ENCODE results near the gene TSFM.
"Not testable (repeated sequence)": the region's sequence is repeated elsewhere in the genome, so short reads cannot be mapped to it uniquely, and the experiment has no call there.

Gene TSFM

GRCh38 chr12:57815177-57816000, 32.8 kb downstream of the TSFM start:
- no peak for DNase-seq (ENCODE audit: low read depth)

GRCh38 chr12:57816001-57816854, 33.6 kb downstream of the TSFM start:
- DNase-seq (ENCODE audit: low read depth) = peak; percentile 36

- peak; percentile 28 for DNase-seq (ENCODE audit: low read depth)
Observed at GRCh38 chr12:57816855-57817151, 34.2 kb downstream of the TSFM start.

GRCh38 chr12:57817261-57817989, 34.8 kb downstream of the TSFM start:
- no peak for DNase-seq (ENCODE audit: low read depth)

- not testable (repeated sequence) for DNase-seq (ENCODE audit: low read depth)
Observed at GRCh38 chr12:57817990-57818331, 35.4 kb downstream of the TSFM start.

- DNase-seq (ENCODE audit: low read depth) = not testable (repeated sequence)
Observed at GRCh38 chr12:57820119-57820518, 37.5 kb downstream of the TSFM start.

- DNase-seq (ENCODE audit: low read depth) = not testable (repeated sequence)
Observed at GRCh38 chr12:57821015-57821414, 38.4 kb downstream of the TSFM start.

- DNase-seq (ENCODE audit: low read depth) = no peak
Observed at GRCh38 chr12:57821474-57822214, 39.1 kb downstream of the TSFM start.

- DNase-seq (ENCODE audit: low read depth) = no peak
Observed at GRCh38 chr12:57822392-57823130, 40.0 kb downstream of the TSFM start.

- no peak for DNase-seq (ENCODE audit: low read depth)
Observed at GRCh38 chr12:57823131-57823907, 40.7 kb downstream of the TSFM start.

- DNase-seq (ENCODE audit: low read depth) = no peak
Observed at GRCh38 chr12:57823908-57824640, 41.5 kb downstream of the TSFM start.

GRCh38 chr12:57825451-57825850, 42.9 kb downstream of the TSFM start:
- DNase-seq (ENCODE audit: low read depth) = no peak

- no peak for DNase-seq (ENCODE audit: low read depth)
Observed at GRCh38 chr12:57826400-57826799, 43.8 kb downstream of the TSFM start.

- DNase-seq (ENCODE audit: low read depth) = no peak
Observed at GRCh38 chr12:57826966-57827365, 44.4 kb downstream of the TSFM start.

- no peak for DNase-seq (ENCODE audit: low read depth)
Observed at GRCh38 chr12:57829025-57829777, 46.6 kb downstream of the TSFM start.

GRCh38 chr12:57830393-57830792, 47.8 kb downstream of the TSFM start:
- no peak for DNase-seq (ENCODE audit: low read depth)

- DNase-seq (ENCODE audit: low read depth) = peak; percentile 72
Observed at GRCh38 chr12:57832966-57833365, 50.4 kb downstream of the TSFM start.

- no peak for DNase-seq (ENCODE audit: low read depth)
Observed at GRCh38 chr12:57833672-57834071, 51.1 kb downstream of the TSFM start.

Measured in EH (cell line).